ENCODE data around the gene PIAS4. TPM values are rescaled to one million over a fixed set of nuclear protein-coding genes. Genes with fewer than 3 reads are reported as not detected.

PIAS4 gene
- total RNA-seq, 1 donor from 2014 or later, result 28.8 TPM

GRCh38 chr19:3968556-3969434, 38.7 kb upstream of the PIAS4 start:
- Mint-ChIP-seq H3K4me1 (ENCODE audit: unreplicated experiment) (peaks cover 25% of the 10 kb centered on the region), H3K27ac (ENCODE audit: unreplicated experiment) (peak overlapping the region; percentile 96), H3K9me3 (ENCODE audit: unreplicated experiment) (no peaks in the 10 kb centered on the region), H3K36me3 (ENCODE audit: unreplicated experiment) (peaks cover 12% of the 10 kb centered on the region), H3K27me3 (ENCODE audit: unreplicated experiment) (no peaks in the 10 kb centered on the region), H3K4me3 (ENCODE audit: unreplicated experiment) (peak overlapping the region; percentile 97)
- DNase-seq (ENCODE audit: extremely low spot score, unreplicated experiment), result peak; percentile 96
- TF ChIP-seq, protein P1, sequence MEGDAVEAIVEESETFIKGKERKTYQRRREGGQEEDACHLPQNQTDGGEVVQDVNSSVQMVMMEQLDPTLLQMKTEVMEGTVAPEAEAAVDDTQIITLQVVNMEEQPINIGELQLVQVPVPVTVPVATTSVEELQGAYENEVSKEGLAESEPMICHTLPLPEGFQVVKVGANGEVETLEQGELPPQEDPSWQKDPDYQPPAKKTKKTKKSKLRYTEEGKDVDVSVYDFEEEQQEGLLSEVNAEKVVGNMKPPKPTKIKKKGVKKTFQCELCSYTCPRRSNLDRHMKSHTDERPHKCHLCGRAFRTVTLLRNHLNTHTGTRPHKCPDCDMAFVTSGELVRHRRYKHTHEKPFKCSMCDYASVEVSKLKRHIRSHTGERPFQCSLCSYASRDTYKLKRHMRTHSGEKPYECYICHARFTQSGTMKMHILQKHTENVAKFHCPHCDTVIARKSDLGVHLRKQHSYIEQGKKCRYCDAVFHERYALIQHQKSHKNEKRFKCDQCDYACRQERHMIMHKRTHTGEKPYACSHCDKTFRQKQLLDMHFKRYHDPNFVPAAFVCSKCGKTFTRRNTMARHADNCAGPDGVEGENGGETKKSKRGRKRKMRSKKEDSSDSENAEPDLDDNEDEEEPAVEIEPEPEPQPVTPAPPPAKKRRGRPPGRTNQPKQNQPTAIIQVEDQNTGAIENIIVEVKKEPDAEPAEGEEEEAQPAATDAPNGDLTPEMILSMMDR (IDR thresholded peaks at IDR 0.05), result no peak

- Mint-ChIP-seq H3K4me1 (ENCODE audit: unreplicated experiment) (peaks cover 25% of the 10 kb centered on the region), H3K27ac (ENCODE audit: unreplicated experiment) (peak overlapping the region; percentile 96), H3K36me3 (ENCODE audit: unreplicated experiment) (peaks cover 12% of the 10 kb centered on the region), H3K9me3 (ENCODE audit: unreplicated experiment) (no peaks in the 10 kb centered on the region), H3K4me3 (ENCODE audit: unreplicated experiment) (peak overlapping the region; percentile 97), H3K27me3 (ENCODE audit: unreplicated experiment) (no peaks in the 10 kb centered on the region)
- TF ChIP-seq, protein P1 (IDR thresholded peaks at IDR 0.05), result peak; percentile 42
- no peak for DNase-seq (ENCODE audit: extremely low spot score, unreplicated experiment)
Measured at GRCh38 chr19:3969435-3970312, 37.9 kb upstream of the PIAS4 start.

DNA sequence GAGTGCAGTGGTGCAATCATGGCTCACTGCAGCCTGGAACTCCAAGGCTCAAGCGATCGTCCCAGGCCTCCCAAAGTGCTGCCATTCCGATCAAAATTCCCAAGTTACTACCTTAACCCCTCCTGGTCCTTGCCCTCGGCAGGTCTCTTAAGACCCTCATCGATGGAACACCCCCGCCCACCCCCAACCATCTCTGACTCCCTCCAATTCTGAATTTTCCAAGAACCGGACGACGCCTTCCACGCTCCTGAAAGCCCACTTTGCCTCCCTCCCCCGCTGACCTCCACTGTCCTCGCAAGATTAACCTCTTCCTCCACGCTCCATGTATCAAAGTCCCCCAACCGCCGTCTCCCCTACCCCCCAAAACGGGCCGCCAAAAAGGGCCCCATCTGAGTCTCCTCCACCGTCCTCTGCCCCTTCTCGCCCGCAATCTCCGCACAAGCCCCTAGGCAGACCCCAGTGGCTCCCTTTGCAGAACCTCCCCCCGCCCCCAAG, 37.2 kb upstream of the PIAS4 start:
- Mint-ChIP-seq H3K4me1 (ENCODE audit: unreplicated experiment) (peaks cover 25% of the 10 kb centered on the region), H3K27ac (ENCODE audit: unreplicated experiment) (peak overlapping the region; percentile 96), H3K27me3 (ENCODE audit: unreplicated experiment) (no peaks in the 10 kb centered on the region), H3K9me3 (ENCODE audit: unreplicated experiment) (no peaks in the 10 kb centered on the region), H3K4me3 (ENCODE audit: unreplicated experiment) (peak overlapping the region; percentile 97), H3K36me3 (ENCODE audit: unreplicated experiment) (peaks cover 12% of the 10 kb centered on the region)
- DNase-seq (ENCODE audit: extremely low spot score, unreplicated experiment), result no peak
- TF ChIP-seq, protein P1 (IDR thresholded peaks at IDR 0.05), result no peak

- H3K36me3 Mint-ChIP-seq (ENCODE audit: unreplicated experiment), result peaks cover 15% of the 10 kb centered on the region
- H3K4me1 Mint-ChIP-seq (ENCODE audit: unreplicated experiment), result peaks cover 25% of the 10 kb centered on the region
- peak within 1 kb of the TSS; percentile 97 for H3K4me3 Mint-ChIP-seq (ENCODE audit: unreplicated experiment)
Measured at GRCh38 chr19:3970808-3971598, 36.5 kb upstream of the PIAS4 start, which contains the start of gene DAPK3. TSS of gene DAPK3 (minus strand) at chr19:3971099. CDS start at chr19:3969735, 1,364 bp downstream.

More at GRCh38 chr19:3970808-3971598, 36.5 kb upstream of the PIAS4 start, which contains the start of gene DAPK3:
- TF ChIP-seq, protein P1 (IDR thresholded peaks at IDR 0.05), result no peak
- peak; percentile 99 for DNase-seq (ENCODE audit: extremely low spot score, unreplicated experiment)
- H3K27me3 Mint-ChIP-seq (ENCODE audit: unreplicated experiment), result no peaks in the 10 kb centered on the region
- no peaks in the 10 kb centered on the region for H3K9me3 Mint-ChIP-seq (ENCODE audit: unreplicated experiment)
- peak within 1 kb of the TSS; percentile 96 for H3K27ac Mint-ChIP-seq (ENCODE audit: unreplicated experiment)

All from osteocyte (in vitro differentiated cells).